Thyroid gland (tissue), 4 donors: ENCODE measurements around the gene MFF. TPM values are rescaled to one million over a fixed set of nuclear protein-coding genes. Genes with fewer than 3 reads are reported as not detected.
"Not testable (repeated sequence)": the region's sequence is repeated elsewhere in the genome, so short reads cannot be mapped to it uniquely, and the experiment has no call there.

Experiments
- DNase-seq, 2 donors: peaks; one replicate each; pipeline ENCODE4 v3.0.0-alpha.2; 2019
- H3K27ac ChIP-seq, 3 donors: fragments of 200-600 bp; sonication (generic); 1 replicate in 2 of 3; 2 replicates in 1 of 3; pipeline ENCODE4 v1.5.1; 2016 to 2019; ENCODE audit warnings: mild to moderate bottlenecking in 1 of 3, moderate library complexity in 1 of 3
- H3K27me3 ChIP-seq: fragments of 200-600 bp; sonication (generic); one replicate; pipeline ENCODE4 v1.5.1; 2019
- H3K36me3 ChIP-seq, 2 donors: fragments of 200-600 bp; sonication (generic); one replicate each; pipeline ENCODE4 v1.5.1; 2016 to 2019
- H3K4me1 ChIP-seq, 2 donors: fragments of 200-600 bp; sonication (generic); one replicate each; pipeline ENCODE4 v1.5.1; 2017 to 2019
- H3K4me3 ChIP-seq, 3 donors: fragments of 200-600 bp; sonication (generic); replicated peaks in 1 of 3; 1 replicate in 2 of 3; 2 replicates in 1 of 3; pipeline ENCODE4 v1.5.1; 2016; ENCODE audit warnings: mild to moderate bottlenecking in 1 of 3
- H3K9me3 ChIP-seq: fragments of 200-600 bp; sonication (generic); one replicate; pipeline ENCODE4 v1.5.1; 2017
- POLR2A ChIP-seq, 2 donors: fragments of 450-650 bp; IDR thresholded peaks; one replicate each; pipeline ENCODE4 v1.6.1; 2017; ENCODE audit warnings: antibody characterized with exemption in 2 of 2, mild to moderate bottlenecking in 2 of 2, moderate library complexity in 1 of 2
- WGBS, 2 donors: methylation state at CpG; one replicate each; pipeline ENCODE4 v1.1.5; 2017; 5-methylcytosine and 5-hydroxymethylcytosine counted together
- intact Hi-C: fragments of 100-400 bp; cut with DNase I; formaldehyde crosslinking; loops from one replicate; pipeline ENCODE4 v1.15.1; 2023
- total RNA-seq, 4 donors: library from RNA; depleted of rRNA; stranded (reverse); fragments of >200 nt; gene quantifications; one replicate each; pipeline ENCODE4 v1.2.3, GENCODE V29; 2016
- TF ChIP-seq, protein P1 (sequence below), 6 experiments: fragments of 200-600 bp in 3 of 6; fragments of 450-650 bp in 3 of 6; sonication (generic) in 3 of 6; IDR thresholded peaks; one replicate each; pipeline ENCODE4 v1.5.1; 2016 to 2019; ENCODE audit warnings: antibody characterized with exemption in 6 of 6, mild to moderate bottlenecking in 2 of 6, inconsistent platforms in 1 of 6, moderate library complexity in 1 of 6

Gene MFF
- total RNA-seq, 4 donors from 2014 or later = 78.3 to 134 (median 99.7) TPM

GRCh38 chr2:227351639-227352038 is 26.6 kb downstream of the MFF start:
- Histone ChIP-seq H3K9me3 (no peaks in the 10 kb centered on the region), H3K27ac (no peak overlapping the region), H3K36me3 (peaks cover 6 to 9% of the 10 kb centered on the region in 2 donors), H3K4me3 (no peak overlapping the region), H3K27me3 (no peaks in the 10 kb centered on the region), H3K4me1 (peaks cover 4 to 5% of the 10 kb centered on the region in 2 donors)
- 63 to 79% methylated on average over 4 of the region's 4 CpGs for WGBS, 2 donors
- TF ChIP-seq, protein P1, sequence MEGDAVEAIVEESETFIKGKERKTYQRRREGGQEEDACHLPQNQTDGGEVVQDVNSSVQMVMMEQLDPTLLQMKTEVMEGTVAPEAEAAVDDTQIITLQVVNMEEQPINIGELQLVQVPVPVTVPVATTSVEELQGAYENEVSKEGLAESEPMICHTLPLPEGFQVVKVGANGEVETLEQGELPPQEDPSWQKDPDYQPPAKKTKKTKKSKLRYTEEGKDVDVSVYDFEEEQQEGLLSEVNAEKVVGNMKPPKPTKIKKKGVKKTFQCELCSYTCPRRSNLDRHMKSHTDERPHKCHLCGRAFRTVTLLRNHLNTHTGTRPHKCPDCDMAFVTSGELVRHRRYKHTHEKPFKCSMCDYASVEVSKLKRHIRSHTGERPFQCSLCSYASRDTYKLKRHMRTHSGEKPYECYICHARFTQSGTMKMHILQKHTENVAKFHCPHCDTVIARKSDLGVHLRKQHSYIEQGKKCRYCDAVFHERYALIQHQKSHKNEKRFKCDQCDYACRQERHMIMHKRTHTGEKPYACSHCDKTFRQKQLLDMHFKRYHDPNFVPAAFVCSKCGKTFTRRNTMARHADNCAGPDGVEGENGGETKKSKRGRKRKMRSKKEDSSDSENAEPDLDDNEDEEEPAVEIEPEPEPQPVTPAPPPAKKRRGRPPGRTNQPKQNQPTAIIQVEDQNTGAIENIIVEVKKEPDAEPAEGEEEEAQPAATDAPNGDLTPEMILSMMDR (IDR thresholded peaks at IDR 0.05) = no peak
- no peak for TF ChIP-seq POLR2A (IDR thresholded peaks at IDR 0.05)
- DNase-seq = no peak
- intact Hi-C loops = no loop called here

GRCh38 chr2:227360351-227360750 is 35.3 kb downstream of the MFF start:
- Histone ChIP-seq H3K27me3 (no peaks in the 10 kb centered on the region), H3K27ac (no peak overlapping the region), H3K4me3 (no peak overlapping the region), H3K9me3 (no peaks in the 10 kb centered on the region), H3K36me3 (peaks cover 30% of the 10 kb centered on the region in 2 donors), H3K4me1 (no peaks in the 10 kb centered on the region)
- intact Hi-C loops = no loop called here
- no peak for DNase-seq
- TF ChIP-seq POLR2A (IDR thresholded peaks at IDR 0.05) = no peak
- TF ChIP-seq, protein P1 (IDR thresholded peaks at IDR 0.05) = no peak
- 74 to 75% methylated on average over 5 of the region's 5 CpGs for whole genome bisulfite sequencing, 2 donors

DNA sequence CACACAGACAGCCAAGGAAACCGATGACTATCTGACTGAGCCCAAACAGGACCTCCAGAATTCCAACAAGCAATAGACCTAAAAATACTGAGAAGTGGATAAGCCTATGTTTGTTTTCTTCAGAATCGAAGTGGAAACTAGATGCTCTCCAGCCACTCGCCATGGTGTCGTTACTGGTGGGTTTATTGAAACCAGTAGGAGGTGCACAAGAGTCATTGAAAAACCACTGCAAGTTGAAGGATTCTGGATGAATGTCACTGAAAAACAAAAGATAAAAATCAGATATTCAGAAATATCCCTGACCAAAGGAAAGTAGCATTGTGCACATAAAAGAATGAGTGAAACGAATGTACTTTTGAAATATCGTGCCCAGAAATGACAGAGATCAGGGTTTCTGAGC is 38.7 kb downstream of the MFF start:
- intact Hi-C loops = no loop called here
- Histone ChIP-seq H3K4me3 (no peak overlapping the region), H3K27me3 (no peaks in the 10 kb centered on the region), H3K36me3 (peaks cover under 1 to 12% of the 10 kb centered on the region in 2 donors), H3K9me3 (no peaks in the 10 kb centered on the region), H3K27ac (no peak overlapping the region), H3K4me1 (peaks cover 0 to 9% of the 10 kb centered on the region in 2 donors)
- WGBS, 2 donors = 88 to 89% methylated on average over 6 of the region's 6 CpGs
- no peak for TF ChIP-seq POLR2A (IDR thresholded peaks at IDR 0.05)
- TF ChIP-seq, protein P1 (IDR thresholded peaks at IDR 0.05) = no peak
- no peak for DNase-seq

DNA sequence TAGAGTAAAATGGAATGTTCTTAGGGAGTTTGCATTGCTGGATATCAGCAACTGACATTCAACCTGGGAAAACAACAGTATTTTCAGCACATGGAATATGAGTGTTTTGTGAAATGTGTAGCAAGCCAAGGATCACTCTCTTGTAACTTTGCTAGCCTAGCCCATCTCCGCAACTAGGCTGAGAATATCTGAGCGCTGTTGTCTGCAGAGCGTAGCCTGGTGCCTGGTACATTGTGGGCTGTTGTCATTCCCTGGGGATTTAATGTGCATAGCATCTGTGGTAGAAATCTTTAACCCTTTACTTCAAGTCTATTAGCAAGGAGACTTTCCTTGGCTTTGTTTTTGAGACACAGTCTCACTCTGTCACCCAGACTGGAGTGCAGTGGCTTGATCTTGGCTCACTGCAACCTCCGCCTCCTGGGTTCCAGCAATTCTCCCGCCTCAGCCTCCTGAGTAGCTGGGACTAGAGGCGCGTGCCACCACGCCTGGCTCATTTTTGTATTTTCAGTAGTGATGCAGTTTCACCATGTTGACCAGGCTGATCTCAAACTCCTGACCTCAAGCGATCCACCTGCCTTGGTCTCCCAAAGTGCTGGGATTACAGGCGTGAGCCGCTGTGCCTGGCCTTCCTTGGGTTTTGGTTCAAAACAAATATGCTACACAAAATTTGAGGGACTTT is 39.7 kb downstream of the MFF start:
- H3K27me3 ChIP-seq, intact Hi-C loops, DNase-seq, H3K36me3 ChIP-seq, H3K4me3 ChIP-seq, H3K4me1 ChIP-seq, H3K9me3 ChIP-seq, H3K27ac ChIP-seq: not testable (repeated sequence)
- 86 to 90% methylated on average over 11 of the region's 11 CpGs for WGBS, 2 donors

- intact Hi-C loops = no loop called here
- 64 to 91% methylated on average over 3 of the region's 3 CpGs for WGBS, 2 donors
- Histone ChIP-seq H3K4me1 (peaks cover 0 to 9% of the 10 kb centered on the region in 2 donors), H3K27ac (no peak overlapping the region), H3K27me3 (no peaks in the 10 kb centered on the region), H3K4me3 (no peak overlapping the region), H3K9me3 (no peaks in the 10 kb centered on the region), H3K36me3 (peaks cover 0 to 3% of the 10 kb centered on the region in 2 donors)
- TF ChIP-seq POLR2A (IDR thresholded peaks at IDR 0.05) = no peak
- TF ChIP-seq, protein P1 (IDR thresholded peaks at IDR 0.05) = no peak
- DNase-seq = no peak
Observed at GRCh38 chr2:227365833-227366232, 40.8 kb downstream of the MFF start.
